Activated naive CD4-positive, alpha-beta T cell treated with anti-CD3 and anti-CD28 coated beads, Interleukin-2, amount 50 U/mL, for 72 hours (primary cell): ENCODE measurements around the gene RCAN3. TPM values are rescaled to one million over a fixed set of nuclear protein-coding genes. Genes with fewer than 3 reads are reported as not detected.
"Not testable (repeated sequence)": the region's sequence is repeated elsewhere in the genome, so short reads cannot be mapped to it uniquely, and the experiment has no call there.

Experiments used
- ATAC-seq, 2 donors: fragments of 150-1000 bp; cut with Tn5 transposase; 2 replicates each; pipeline ENCODE4 v1.10.0; 2021; ENCODE audit warnings: mild to moderate bottlenecking in 2 of 2, moderate library complexity in 2 of 2
- DNase-seq, 2 donors: peaks; one replicate each; pipeline ENCODE4 v3.0.0; 2021 to 2022; ENCODE audit warnings: low spot score in 2 of 2
- H3K27ac Mint-ChIP-seq, 2 donors: one replicate each; pipeline ENCODE4 v1.8.0; 2022; ENCODE audit warnings: mild to moderate bottlenecking in 2 of 2, mixed read lengths in 2 of 2
- H3K36me3 Mint-ChIP-seq, 2 donors: one replicate each; pipeline ENCODE4 v1.8.0; 2022; ENCODE audit warnings: mixed read lengths in 2 of 2
- H3K9me3 Mint-ChIP-seq, 2 donors: one replicate each; pipeline ENCODE4 v1.8.0; 2022; ENCODE audit warnings: mixed read lengths in 2 of 2
- total RNA-seq, 2 donors: library from RNA; stranded (reverse); gene quantifications; one replicate each; pipeline ENCODE4 v1.2.3, GENCODE V29; 2022

RCAN3 gene
- total RNA-seq, 2 donors from 2014 or later: 43.6 to 51.8 TPM

- Mint-ChIP-seq H3K27ac (peak overlapping the region in 1 of 2 donors; percentile 12), H3K36me3 (peaks cover 0 to 10% of the 10 kb centered on the region in 2 donors), H3K9me3 (no peaks in the 10 kb centered on the region)
- ATAC-seq (no peak), DNase-seq (no peak)
These were observed 25.3 kb upstream of the RCAN3 start for GRCh38 chr1:24477309-24477708.

- peak; percentile 72 to 84 for ATAC-seq
- Mint-ChIP-seq H3K36me3 (peaks cover 0 to 29% of the 10 kb centered on the region in 2 donors), H3K9me3 (peaks cover 0 to 5% of the 10 kb centered on the region in 2 donors), H3K27ac (peak overlapping the region; percentile 92 to 95)
- peak; percentile 58 to 74 for DNase-seq
These were observed 21.5 kb upstream of the RCAN3 start for GRCh38 chr1:24481101-24481500.

DNA sequence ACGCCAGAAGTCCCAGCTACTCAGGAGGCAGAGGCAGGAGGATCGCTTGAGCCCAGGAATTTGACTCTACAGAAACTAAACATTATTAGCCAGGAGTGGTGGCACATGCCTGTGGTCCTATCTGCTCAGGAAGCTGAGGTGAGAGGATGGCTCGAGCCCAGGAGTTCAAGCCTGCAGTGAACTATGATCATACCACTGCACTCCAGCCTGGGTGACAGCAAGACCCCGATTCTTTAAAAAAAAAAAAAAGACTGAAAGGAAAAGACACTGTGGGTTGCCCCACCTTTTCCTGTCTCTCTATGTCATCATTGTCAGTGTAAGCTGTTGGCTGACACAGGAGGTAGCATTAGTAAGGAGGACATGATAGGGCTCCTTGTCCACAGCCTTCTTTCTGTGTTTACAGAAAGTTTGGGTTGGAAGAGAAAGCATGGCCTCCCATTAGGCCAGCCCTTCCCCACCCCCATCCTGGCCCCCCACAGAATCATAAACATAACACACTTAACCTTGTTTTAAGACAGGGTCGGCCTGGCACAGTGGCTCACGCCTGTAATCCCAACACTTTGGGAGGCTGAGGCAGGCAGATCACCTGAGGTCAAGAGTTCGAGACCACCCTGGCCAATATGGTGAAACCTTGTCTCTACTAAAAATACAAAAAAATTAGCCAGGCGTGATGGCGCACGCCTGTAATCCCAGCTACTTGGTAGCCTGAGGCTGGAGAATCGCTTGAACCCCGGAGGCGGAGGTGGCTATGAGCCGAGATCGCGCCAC is 20.6 kb upstream of the RCAN3 start:
- DNase-seq (no peak), ATAC-seq (peak; percentile 13 to 15)
- Mint-ChIP-seq H3K27ac (peak overlapping the region; percentile 92 to 95), H3K36me3 (peaks cover 0 to 29% of the 10 kb centered on the region in 2 donors), H3K9me3 (peaks cover 0 to 5% of the 10 kb centered on the region in 2 donors)

DNA sequence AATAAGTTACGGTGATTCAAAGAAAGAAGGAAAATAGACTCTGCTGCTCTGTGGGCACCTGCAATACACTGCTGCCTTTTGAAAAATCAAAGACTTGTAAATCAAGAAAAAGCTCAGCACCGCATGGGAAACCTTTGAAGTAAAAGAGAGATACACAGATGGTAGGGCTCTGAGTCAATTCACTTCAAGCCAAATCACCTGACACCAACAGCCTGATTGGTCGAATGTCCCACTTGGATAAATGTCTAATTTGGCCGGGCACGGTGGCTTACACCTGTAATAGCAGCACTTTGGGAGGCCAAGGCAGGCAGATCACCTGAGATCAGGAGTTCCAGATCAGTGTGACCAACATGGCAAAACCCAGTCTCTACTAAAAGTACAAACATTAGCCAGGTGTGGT is 19.2 kb upstream of the RCAN3 start:
- ATAC-seq (peak; percentile 63 to 81), DNase-seq (peak in 1 of 2 donors; percentile 55)
- H3K36me3 Mint-ChIP-seq: peaks cover 0 to 34% of the 10 kb centered on the region in 2 donors
- H3K27ac Mint-ChIP-seq: peak overlapping the region; percentile 95 to 96
- H3K9me3 Mint-ChIP-seq: peaks cover 0 to 5% of the 10 kb centered on the region in 2 donors

DNA sequence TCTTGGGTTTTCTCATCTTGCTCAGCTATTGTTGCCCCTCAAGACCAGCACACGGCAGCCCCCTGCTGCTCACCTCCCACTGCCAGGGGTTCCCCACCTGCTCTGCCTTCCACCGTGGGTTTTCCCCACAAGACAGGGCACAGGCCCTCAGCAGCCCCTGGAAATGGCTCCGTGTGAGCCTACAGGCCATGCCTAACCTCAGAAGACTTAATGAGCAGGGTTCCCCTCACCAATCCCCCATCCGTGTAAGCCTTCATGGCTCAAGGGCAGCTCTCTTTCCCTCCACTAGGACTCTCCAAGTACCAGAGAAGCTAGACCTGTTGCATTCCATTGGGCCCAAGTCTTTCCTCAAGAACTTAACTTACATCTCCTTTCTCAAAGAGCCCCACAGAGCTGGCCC is 18.4 kb upstream of the RCAN3 start:
- ATAC-seq (no peak), DNase-seq (no peak)
- H3K27ac Mint-ChIP-seq: peak overlapping the region; percentile 92 to 95
- H3K36me3 Mint-ChIP-seq: peaks cover 0 to 29% of the 10 kb centered on the region in 2 donors
- peaks cover 0 to 5% of the 10 kb centered on the region in 2 donors for H3K9me3 Mint-ChIP-seq

GRCh38 chr1:24486331-24487065 is 16.1 kb upstream of the RCAN3 start:
- Mint-ChIP-seq H3K27ac (peak overlapping the region; percentile 83 to 85), H3K9me3 (peaks cover 0 to 5% of the 10 kb centered on the region in 2 donors), H3K36me3 (peaks cover 0 to 25% of the 10 kb centered on the region in 2 donors)
- ATAC-seq (no peak), DNase-seq (no peak)

- ATAC-seq: no peak
- H3K9me3 Mint-ChIP-seq: peaks cover 0 to 5% of the 10 kb centered on the region in 2 donors
These were observed 15.2 kb upstream of the RCAN3 start for GRCh38 chr1:24487455-24487854.

GRCh38 chr1:24488159-24488558 is 14.5 kb upstream of the RCAN3 start:
- not testable (repeated sequence) for H3K9me3 Mint-ChIP-seq
- ATAC-seq (peak; percentile 64 to 81), DNase-seq (peak; percentile 45 to 77)

More at GRCh38 chr1:24487455-24487854, 15.2 kb upstream of the RCAN3 start:
- Mint-ChIP-seq H3K27ac (peak overlapping the region; percentile 83 to 85), H3K36me3 (peaks cover 0 to 29% of the 10 kb centered on the region in 2 donors)
- DNase-seq: no peak

GRCh38 chr1:24489674-24490073 is 13.0 kb upstream of the RCAN3 start:
- ATAC-seq (no peak), DNase-seq (no peak)
- Mint-ChIP-seq H3K27ac (no peak overlapping the region), H3K9me3 (no peaks in the 10 kb centered on the region), H3K36me3 (peaks cover 0 to 10% of the 10 kb centered on the region in 2 donors)

More at GRCh38 chr1:24488159-24488558, 14.5 kb upstream of the RCAN3 start:
- H3K36me3 Mint-ChIP-seq: peaks cover 0 to 24% of the 10 kb centered on the region in 2 donors
- H3K27ac Mint-ChIP-seq: peak overlapping the region; percentile 83 to 85

- DNase-seq: no peak
- H3K27ac Mint-ChIP-seq: no peak overlapping the region
- H3K36me3 Mint-ChIP-seq: peaks cover 0 to 10% of the 10 kb centered on the region in 2 donors
- ATAC-seq: no peak
- no peaks in the 10 kb centered on the region for H3K9me3 Mint-ChIP-seq
These were observed 12.4 kb upstream of the RCAN3 start for GRCh38 chr1:24490101-24490781.

DNA sequence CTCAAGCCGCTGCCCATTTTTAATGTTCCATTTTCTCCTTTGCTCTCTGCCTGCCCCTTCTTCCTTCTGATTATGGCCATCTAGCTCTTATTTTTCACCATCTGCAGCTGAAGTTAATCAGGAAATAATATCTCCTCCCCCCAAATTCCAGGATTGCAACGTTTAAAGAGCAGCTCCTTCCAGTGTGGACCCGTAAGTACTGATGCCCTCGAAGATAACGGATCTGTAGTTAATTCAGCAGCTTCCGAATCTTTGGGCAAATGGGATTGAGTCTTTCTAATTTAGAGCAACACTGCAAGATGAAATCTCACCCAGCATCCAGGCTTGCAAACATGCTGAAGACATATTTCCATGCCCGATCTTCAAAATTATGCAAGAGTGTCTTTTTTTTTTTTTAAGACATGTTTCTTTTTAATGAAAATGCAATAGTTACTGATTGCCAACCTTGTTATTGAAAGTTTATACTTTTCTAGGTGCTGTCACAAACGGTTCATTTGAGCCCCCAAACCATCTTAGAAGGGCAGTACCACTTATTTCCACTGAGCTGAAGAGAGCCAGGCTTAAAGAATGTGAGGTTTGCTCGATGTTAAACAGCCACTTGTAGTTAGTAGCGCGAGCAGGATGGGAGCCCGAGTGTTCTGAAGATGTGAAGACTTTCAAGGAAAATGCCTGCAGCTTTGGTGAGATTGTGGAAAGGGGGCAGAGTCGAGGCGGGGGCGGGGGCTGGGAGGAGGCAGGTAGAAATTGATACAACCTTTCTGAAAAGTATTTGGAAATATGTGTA is 10.9 kb upstream of the RCAN3 start:
- no peak for ATAC-seq
- DNase-seq: no peak
- peaks cover 0 to 10% of the 10 kb centered on the region in 2 donors for H3K36me3 Mint-ChIP-seq
- H3K27ac Mint-ChIP-seq: no peak overlapping the region
- H3K9me3 Mint-ChIP-seq: no peaks in the 10 kb centered on the region

DNA sequence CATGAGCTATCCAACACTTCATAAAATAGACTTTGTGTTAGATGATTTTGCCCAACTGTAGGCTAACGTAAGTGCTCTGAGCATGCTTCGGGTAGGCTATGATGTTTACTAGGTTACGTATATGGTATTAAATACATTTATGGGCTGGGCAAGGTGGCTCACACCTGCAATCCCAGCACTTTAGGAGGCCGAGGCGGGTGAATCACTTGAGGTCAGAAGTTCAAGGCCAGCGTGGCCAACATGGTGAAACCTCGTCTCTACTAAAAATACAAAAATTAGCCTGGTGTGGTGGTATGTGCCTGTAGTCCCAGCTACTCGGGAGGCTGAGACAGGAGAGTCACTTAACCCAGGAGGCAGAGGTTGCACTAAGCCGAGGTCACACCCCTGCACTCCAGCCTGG is 9.7 kb upstream of the RCAN3 start:
- H3K9me3 Mint-ChIP-seq, ATAC-seq, H3K36me3 Mint-ChIP-seq, DNase-seq, H3K27ac Mint-ChIP-seq: not testable (repeated sequence)

- peaks cover 0 to 4% of the 10 kb centered on the region in 2 donors for H3K36me3 Mint-ChIP-seq
- H3K27ac Mint-ChIP-seq: no peak overlapping the region
These were observed 8.9 kb upstream of the RCAN3 start for GRCh38 chr1:24493785-24494184.

GRCh38 chr1:24498589-24498988 is 4.0 kb upstream of the RCAN3 start:
- H3K27ac Mint-ChIP-seq: peak overlapping the region in 1 of 2 donors; percentile 97
- DNase-seq: no peak
- no peak for ATAC-seq
- peaks cover 13 to 16% of the 10 kb centered on the region in 2 donors for H3K36me3 Mint-ChIP-seq
- H3K9me3 Mint-ChIP-seq: peaks cover 6 to 12% of the 10 kb centered on the region in 2 donors

More at GRCh38 chr1:24493785-24494184, 8.9 kb upstream of the RCAN3 start:
- peaks cover under 1% of the 10 kb centered on the region in 2 donors for H3K9me3 Mint-ChIP-seq
- DNase-seq: no peak
- ATAC-seq: no peak

DNA sequence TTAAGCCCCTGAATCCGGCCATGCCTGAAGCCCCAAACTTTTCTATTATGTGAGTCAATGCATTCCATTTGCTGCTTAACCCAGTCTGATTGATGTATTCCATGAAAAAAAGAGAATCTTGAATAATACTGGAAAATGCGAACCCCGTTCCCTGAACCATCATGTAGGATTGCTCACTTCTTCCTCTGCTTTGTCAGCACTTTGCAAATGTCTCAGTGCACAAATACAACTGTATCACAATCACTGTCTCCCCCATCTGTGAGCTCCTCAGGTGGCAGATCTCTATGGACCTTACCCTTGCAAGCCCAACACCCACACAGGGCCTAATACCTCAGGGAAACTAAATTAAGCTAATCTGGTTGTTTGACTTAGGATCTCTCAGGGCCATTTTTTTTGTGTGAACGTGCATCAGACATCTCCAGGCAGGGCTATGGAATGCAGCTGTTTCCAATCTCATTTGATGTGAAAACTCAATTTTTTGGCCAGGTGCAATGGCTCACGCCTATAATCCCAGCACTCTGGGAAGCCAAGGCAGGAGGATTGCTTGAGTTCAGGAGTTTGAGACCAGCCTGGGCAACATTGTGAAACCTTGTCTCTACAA is 2.1 kb upstream of the RCAN3 start:
- Mint-ChIP-seq H3K36me3 (peaks cover 21 to 27% of the 10 kb centered on the region in 2 donors), H3K27ac (peak overlapping the region in 1 of 2 donors; percentile 97), H3K9me3 (peaks cover 6 to 12% of the 10 kb centered on the region in 2 donors)
- DNase-seq: no peak
- ATAC-seq: no peak
